ENCODE results near the gene C9orf153. TPM values are rescaled to one million over a fixed set of nuclear protein-coding genes. Genes with fewer than 3 reads are reported as not detected.
A peak's percentile ranks its signal among the peaks of the same experiment; 100 is the strongest.

The C9orf153 gene
- polyA plus RNA-seq, 2 of the 4 experiments (the other 2 are of a cell fraction), result 0.06 to 0.08 TPM

DNA sequence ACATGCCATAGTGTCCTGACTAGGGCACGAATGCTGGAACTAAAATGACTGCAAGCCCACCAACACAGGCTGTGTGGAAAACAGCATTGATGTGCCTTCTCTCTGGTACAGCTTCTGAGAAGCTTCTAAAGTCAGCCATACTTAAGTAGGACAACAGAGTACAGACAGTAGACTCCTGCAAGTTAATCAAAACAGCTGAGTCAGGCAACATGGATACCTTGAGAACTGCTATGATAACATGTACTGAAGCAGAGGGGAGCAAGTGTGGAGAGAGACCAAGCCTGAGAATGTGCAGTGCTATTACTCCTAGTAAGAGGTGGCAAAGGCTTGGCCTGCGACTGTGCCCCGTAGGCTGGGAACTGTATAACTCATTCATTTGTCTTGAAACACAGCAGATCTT is 20.4 kb upstream of the C9orf153 start:
- ChIA-PET CTCF (interaction anchor here (0.6 kb wide), 2 partner anchors 82 to 497 kb away, joined by 3 read pairs; no protein-coding TSS in a partner anchor), POLR2A (no interaction called here)
- FAIRE-seq (no peak), ATAC-seq (no peak), DNase-seq (ENCODE audit: low read depth in 1 of 2, low spot score in 1 of 2) (no peak)
- TF ChIP-seq MAFK (IDR thresholded peaks at IDR 0.05; ENCODE audit: partially characterized antibody) (peak; percentile 79), ZC3H11A (IDR thresholded peaks at IDR 0.05) (no peak), TP53 (CRISPR knock-in tag; IDR thresholded peaks at IDR 0.05) (no peak)
- Histone ChIP-seq H3K9me3 (no peaks in the 10 kb centered on the region), H3K4me2 (peak overlapping the region; percentile 91; the same call in 2 of the 3 replicates), H3K4me3 (no peak overlapping the region), H3K4me1 (peaks cover 13% of the 10 kb centered on the region; the same call in 2 of the 3 replicates), H3K27ac (no peak overlapping the region)
- 96% methylated on average over 3 of the region's 3 CpGs for WGBS (ENCODE audit: missing lambda C conversion rate)

DNA sequence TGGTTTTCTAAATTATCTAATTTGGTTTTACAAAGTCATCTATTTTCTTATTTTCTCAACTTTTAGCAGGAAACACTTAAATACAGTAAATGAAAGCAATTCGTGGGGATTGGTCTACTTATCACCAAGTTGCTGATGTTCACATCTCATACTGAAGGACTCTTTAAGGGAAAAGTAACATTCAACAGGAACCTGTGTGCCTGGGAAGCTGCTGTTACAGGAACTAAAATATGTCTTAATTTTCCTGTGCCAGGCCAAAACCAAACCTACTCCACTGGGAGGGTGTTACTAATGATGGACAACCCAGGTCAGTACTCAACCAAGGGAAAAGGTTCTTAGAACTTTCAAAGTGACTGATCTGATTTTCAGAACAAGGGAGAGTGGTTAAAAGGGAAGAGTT is 17.6 kb upstream of the C9orf153 start:
- DNase-seq (ENCODE audit: low read depth in 1 of 2, low spot score in 1 of 2), result no peak

More for the DNA sequence above, 17.6 kb upstream of the C9orf153 start:
- no peak overlapping the region for H3K4me2 ChIP-seq
- H3K9me3 ChIP-seq, result no peaks in the 10 kb centered on the region
- H3K4me3 ChIP-seq, result no peak overlapping the region
- CTCF ChIA-PET, result interaction anchor here (1.6 kb wide), 1 partner anchor 15 kb away, joined by 5 read pairs; no protein-coding TSS in a partner anchor
- H3K27ac ChIP-seq, result no peak overlapping the region
- POLR2A ChIA-PET, result no interaction called here
- H3K4me1 ChIP-seq, result peaks cover 9% of the 10 kb centered on the region; the same call in 2 of the 3 replicates
- 45% methylated on average over 1 of the region's 1 CpG for WGBS (ENCODE audit: missing lambda C conversion rate)
- no peak for FAIRE-seq
- ATAC-seq, result no peak
- no peak for TF ChIP-seq HEYL (CRISPR knock-in tag; IDR thresholded peaks at IDR 0.05)
- TF ChIP-seq PHF8 (IDR thresholded peaks at IDR 0.05; ENCODE audit: borderline replicate concordance, low read depth), result no peak
- no peak for TF ChIP-seq SREBF2 (IDR thresholded peaks at IDR 0.05)
- TF ChIP-seq FOSB (CRISPR knock-in tag; IDR thresholded peaks at IDR 0.05), result no peak
- no peak for TF ChIP-seq TFCP2L1 (CRISPR knock-in tag; IDR thresholded peaks at IDR 0.05)
- TF ChIP-seq, protein P1, sequence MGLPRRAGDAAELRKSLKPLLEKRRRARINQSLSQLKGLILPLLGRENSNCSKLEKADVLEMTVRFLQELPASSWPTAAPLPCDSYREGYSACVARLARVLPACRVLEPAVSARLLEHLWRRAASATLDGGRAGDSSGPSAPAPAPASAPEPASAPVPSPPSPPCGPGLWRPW (IDR thresholded peaks at IDR 0.05), result no peak
- TF ChIP-seq, protein P2, sequence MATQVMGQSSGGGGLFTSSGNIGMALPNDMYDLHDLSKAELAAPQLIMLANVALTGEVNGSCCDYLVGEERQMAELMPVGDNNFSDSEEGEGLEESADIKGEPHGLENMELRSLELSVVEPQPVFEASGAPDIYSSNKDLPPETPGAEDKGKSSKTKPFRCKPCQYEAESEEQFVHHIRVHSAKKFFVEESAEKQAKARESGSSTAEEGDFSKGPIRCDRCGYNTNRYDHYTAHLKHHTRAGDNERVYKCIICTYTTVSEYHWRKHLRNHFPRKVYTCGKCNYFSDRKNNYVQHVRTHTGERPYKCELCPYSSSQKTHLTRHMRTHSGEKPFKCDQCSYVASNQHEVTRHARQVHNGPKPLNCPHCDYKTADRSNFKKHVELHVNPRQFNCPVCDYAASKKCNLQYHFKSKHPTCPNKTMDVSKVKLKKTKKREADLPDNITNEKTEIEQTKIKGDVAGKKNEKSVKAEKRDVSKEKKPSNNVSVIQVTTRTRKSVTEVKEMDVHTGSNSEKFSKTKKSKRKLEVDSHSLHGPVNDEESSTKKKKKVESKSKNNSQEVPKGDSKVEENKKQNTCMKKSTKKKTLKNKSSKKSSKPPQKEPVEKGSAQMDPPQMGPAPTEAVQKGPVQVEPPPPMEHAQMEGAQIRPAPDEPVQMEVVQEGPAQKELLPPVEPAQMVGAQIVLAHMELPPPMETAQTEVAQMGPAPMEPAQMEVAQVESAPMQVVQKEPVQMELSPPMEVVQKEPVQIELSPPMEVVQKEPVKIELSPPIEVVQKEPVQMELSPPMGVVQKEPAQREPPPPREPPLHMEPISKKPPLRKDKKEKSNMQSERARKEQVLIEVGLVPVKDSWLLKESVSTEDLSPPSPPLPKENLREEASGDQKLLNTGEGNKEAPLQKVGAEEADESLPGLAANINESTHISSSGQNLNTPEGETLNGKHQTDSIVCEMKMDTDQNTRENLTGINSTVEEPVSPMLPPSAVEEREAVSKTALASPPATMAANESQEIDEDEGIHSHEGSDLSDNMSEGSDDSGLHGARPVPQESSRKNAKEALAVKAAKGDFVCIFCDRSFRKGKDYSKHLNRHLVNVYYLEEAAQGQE (IDR thresholded peaks at IDR 0.05), result no peak
- no peak for TF ChIP-seq EHF (CRISPR knock-in tag; IDR thresholded peaks at IDR 0.05)
- TF ChIP-seq, protein P3, sequence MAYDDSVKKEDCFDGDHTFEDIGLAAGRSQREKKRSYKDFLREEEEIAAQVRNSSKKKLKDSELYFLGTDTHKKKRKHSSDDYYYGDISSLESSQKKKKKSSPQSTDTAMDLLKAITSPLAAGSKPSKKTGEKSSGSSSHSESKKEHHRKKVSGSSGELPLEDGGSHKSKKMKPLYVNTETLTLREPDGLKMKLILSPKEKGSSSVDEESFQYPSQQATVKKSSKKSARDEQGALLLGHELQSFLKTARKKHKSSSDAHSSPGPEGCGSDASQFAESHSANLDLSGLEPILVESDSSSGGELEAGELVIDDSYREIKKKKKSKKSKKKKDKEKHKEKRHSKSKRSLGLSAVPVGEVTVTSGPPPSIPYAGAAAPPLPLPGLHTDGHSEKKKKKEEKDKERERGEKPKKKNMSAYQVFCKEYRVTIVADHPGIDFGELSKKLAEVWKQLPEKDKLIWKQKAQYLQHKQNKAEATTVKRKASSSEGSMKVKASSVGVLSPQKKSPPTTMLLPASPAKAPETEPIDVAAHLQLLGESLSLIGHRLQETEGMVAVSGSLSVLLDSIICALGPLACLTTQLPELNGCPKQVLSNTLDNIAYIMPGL (CRISPR knock-in tag; IDR thresholded peaks at IDR 0.05; ENCODE audit: borderline replicate concordance), result no peak
- TF ChIP-seq, protein P4, sequence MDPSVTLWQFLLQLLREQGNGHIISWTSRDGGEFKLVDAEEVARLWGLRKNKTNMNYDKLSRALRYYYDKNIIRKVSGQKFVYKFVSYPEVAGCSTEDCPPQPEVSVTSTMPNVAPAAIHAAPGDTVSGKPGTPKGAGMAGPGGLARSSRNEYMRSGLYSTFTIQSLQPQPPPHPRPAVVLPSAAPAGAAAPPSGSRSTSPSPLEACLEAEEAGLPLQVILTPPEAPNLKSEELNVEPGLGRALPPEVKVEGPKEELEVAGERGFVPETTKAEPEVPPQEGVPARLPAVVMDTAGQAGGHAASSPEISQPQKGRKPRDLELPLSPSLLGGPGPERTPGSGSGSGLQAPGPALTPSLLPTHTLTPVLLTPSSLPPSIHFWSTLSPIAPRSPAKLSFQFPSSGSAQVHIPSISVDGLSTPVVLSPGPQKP (IDR thresholded peaks at IDR 0.05; ENCODE audit: low read depth, low read length), result no peak
- no peak for TF ChIP-seq CBX2 (IDR thresholded peaks at IDR 0.05; ENCODE audit: borderline replicate concordance, low read depth)
- no peak for TF ChIP-seq JUNB (IDR thresholded peaks at IDR 0.05)
- no peak for TF ChIP-seq JUN (IDR thresholded peaks at IDR 0.05)
- TF ChIP-seq ESRRA (IDR thresholded peaks at IDR 0.05; ENCODE audit: borderline replicate concordance, low read length), result no peak
- TF ChIP-seq, protein P5, sequence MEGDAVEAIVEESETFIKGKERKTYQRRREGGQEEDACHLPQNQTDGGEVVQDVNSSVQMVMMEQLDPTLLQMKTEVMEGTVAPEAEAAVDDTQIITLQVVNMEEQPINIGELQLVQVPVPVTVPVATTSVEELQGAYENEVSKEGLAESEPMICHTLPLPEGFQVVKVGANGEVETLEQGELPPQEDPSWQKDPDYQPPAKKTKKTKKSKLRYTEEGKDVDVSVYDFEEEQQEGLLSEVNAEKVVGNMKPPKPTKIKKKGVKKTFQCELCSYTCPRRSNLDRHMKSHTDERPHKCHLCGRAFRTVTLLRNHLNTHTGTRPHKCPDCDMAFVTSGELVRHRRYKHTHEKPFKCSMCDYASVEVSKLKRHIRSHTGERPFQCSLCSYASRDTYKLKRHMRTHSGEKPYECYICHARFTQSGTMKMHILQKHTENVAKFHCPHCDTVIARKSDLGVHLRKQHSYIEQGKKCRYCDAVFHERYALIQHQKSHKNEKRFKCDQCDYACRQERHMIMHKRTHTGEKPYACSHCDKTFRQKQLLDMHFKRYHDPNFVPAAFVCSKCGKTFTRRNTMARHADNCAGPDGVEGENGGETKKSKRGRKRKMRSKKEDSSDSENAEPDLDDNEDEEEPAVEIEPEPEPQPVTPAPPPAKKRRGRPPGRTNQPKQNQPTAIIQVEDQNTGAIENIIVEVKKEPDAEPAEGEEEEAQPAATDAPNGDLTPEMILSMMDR (IDR thresholded peaks at IDR 0.05), result no peak
- TF ChIP-seq RARB (CRISPR knock-in tag; IDR thresholded peaks at IDR 0.05), result no peak
- TF ChIP-seq FOXS1 (CRISPR knock-in tag; IDR thresholded peaks at IDR 0.05), result no peak
- TF ChIP-seq BHLHE40 (IDR thresholded peaks at IDR 0.05; ENCODE audit: low read depth, low read length), result no peak
